Lower leg skin (tissue), 4 donors: Measurements from ENCODE around the gene MOXD1. TPM values are rescaled to one million over a fixed set of nuclear protein-coding genes. Genes with fewer than 3 reads are reported as not detected.
A peak's percentile ranks its signal among the peaks of the same experiment; 100 is the strongest.

Experiments
- DNase-seq, 2 donors: peaks; one replicate each; pipeline ENCODE4 v3.0.0-alpha.2; 2019; ENCODE audit warnings: low spot score in 2 of 2
- H3K4me3 ChIP-seq: fragments of 200-600 bp; sonication (generic); 2 replicates; pipeline ENCODE4 v1.5.1; 2017; ENCODE audit warnings: mild to moderate bottlenecking, low read depth; ENCODE audit not compliant: poor library complexity, severe bottlenecking
- CTCF ChIP-seq, 3 donors: fragments of 450-650 bp; IDR thresholded peaks; one replicate each; pipeline ENCODE4 v1.5.1; 2016; ENCODE audit warnings: antibody characterized with exemption in 3 of 3, mild to moderate bottlenecking in 3 of 3, moderate library complexity in 2 of 3
- POLR2A ChIP-seq, 2 donors: fragments of 450-650 bp; IDR thresholded peaks; one replicate each; pipeline ENCODE4 v1.6.1; 2016 to 2017; ENCODE audit warnings: antibody characterized with exemption in 2 of 2, mild to moderate bottlenecking in 1 of 2, moderate library complexity in 1 of 2
- WGBS, 2 donors: methylation state at CpG; one replicate each; pipeline ENCODE4 v1.1.5; 2018; 5-methylcytosine and 5-hydroxymethylcytosine counted together
- intact Hi-C: fragments of 100-400 bp; cut with DNase I; formaldehyde crosslinking; loops from one replicate; pipeline ENCODE4 v1.15.0; 2023; ENCODE audit warnings: low total_unique reads
- total RNA-seq, 4 donors: library from RNA; depleted of rRNA; stranded (reverse); fragments of >200 nt; gene quantifications; one replicate each; pipeline ENCODE4 v1.1.0, GENCODE V29; 2016

Gene MOXD1
- total RNA-seq, 4 donors from 2014 or later = 12.8 to 17.8 (median 13.9) TPM

GRCh38 chr6:132298344-132298949 is 102.8 kb downstream of the MOXD1 start:
- H3K4me3 ChIP-seq = no peak overlapping the region
- no peak for TF ChIP-seq POLR2A (IDR thresholded peaks at IDR 0.05)
- TF ChIP-seq CTCF (IDR thresholded peaks at IDR 0.05) = no peak
- DNase-seq = peak in 1 of 2 donors; percentile 43
- intact Hi-C loops = no loop called here

GRCh38 chr6:132289756-132290155 is 111.5 kb downstream of the MOXD1 start:
- TF ChIP-seq POLR2A (IDR thresholded peaks at IDR 0.05) (no peak), CTCF (IDR thresholded peaks at IDR 0.05) (no peak)
- intact Hi-C loops = loop anchor here (10.0 kb wide), 1 partner anchor 195 kb away; no protein-coding TSS in a partner anchor
- DNase-seq = no peak
- H3K4me3 ChIP-seq = no peak overlapping the region
- 76 to 78% methylated on average over 3 of the region's 3 CpGs for WGBS, 2 donors

- intact Hi-C loops = loop anchor here (10.0 kb wide), 1 partner anchor 198 kb away; no protein-coding TSS in a partner anchor
- DNase-seq = no peak
- 75 to 85% methylated on average over 1 of the region's 1 CpG for WGBS, 2 donors
- no peak for TF ChIP-seq POLR2A (IDR thresholded peaks at IDR 0.05)
- no peak for TF ChIP-seq CTCF (IDR thresholded peaks at IDR 0.05)
- H3K4me3 ChIP-seq = no peak overlapping the region
Measured at GRCh38 chr6:132287101-132287500, 114.2 kb downstream of the MOXD1 start.

- no peak for DNase-seq
- 69 to 70% methylated on average over 5 of the region's 5 CpGs for WGBS, 2 donors
- no peak overlapping the region for H3K4me3 ChIP-seq
- TF ChIP-seq POLR2A (IDR thresholded peaks at IDR 0.05) (no peak), CTCF (IDR thresholded peaks at IDR 0.05) (no peak)
- intact Hi-C loops = loop anchor here (10.0 kb wide), 1 partner anchor 198 kb away; no protein-coding TSS in a partner anchor
Measured at GRCh38 chr6:132286298-132287019, 114.8 kb downstream of the MOXD1 start.

GRCh38 chr6:132285004-132285780 is 116.1 kb downstream of the MOXD1 start:
- intact Hi-C loops = loop anchor here (10.0 kb wide), 1 partner anchor 200 kb away; no protein-coding TSS in a partner anchor

More at GRCh38 chr6:132285004-132285780, 116.1 kb downstream of the MOXD1 start:
- DNase-seq = no peak
- 92 to 93% methylated on average over 11 of the region's 11 CpGs for WGBS, 2 donors
- H3K4me3 ChIP-seq = no peak overlapping the region
- TF ChIP-seq CTCF (IDR thresholded peaks at IDR 0.05) (no peak), POLR2A (IDR thresholded peaks at IDR 0.05) (no peak)
